Gastrocnemius medialis (tissue), 4 donors: ENCODE results near the gene CAMTA1. TPM values are rescaled to one million over a fixed set of nuclear protein-coding genes. Genes with fewer than 3 reads are reported as not detected.

Experiments
- ATAC-seq, 2 donors: fragments of 150-250 bp; one replicate each; pipeline ENCODE4 v1.9.1; 2016
- DNase-seq, 2 donors: peaks; one replicate each; pipeline ENCODE4 v3.0.0-alpha.2; 2019
- H3K27ac ChIP-seq, 4 donors: fragments of 200-600 bp; sonication (generic); 1 replicate in 1 of 4; 2 replicates in 3 of 4; pipeline ENCODE4 v1.5.1; 2016 to 2018; ENCODE audit warnings: mild to moderate bottlenecking in 2 of 4, moderate library complexity in 1 of 4
- H3K27me3 ChIP-seq, 3 donors: fragments of 200-600 bp; sonication (generic) in 2 of 3; 1 replicate in 1 of 3; 2 replicates in 2 of 3; pipeline versions ENCODE4 v1.5.1 to v1.6.0; 2016 to 2019; ENCODE audit warnings: mild to moderate bottlenecking in 1 of 3, moderate library complexity in 1 of 3
- H3K36me3 ChIP-seq, 2 donors: fragments of 200-600 bp; sonication (generic) in 1 of 2; one replicate each; pipeline ENCODE4 v1.5.1; 2017 to 2018
- H3K4me1 ChIP-seq, 2 donors: fragments of 200-600 bp; sonication (generic) in 1 of 2; one replicate each; pipeline ENCODE4 v1.5.1; 2016 to 2017; ENCODE audit warnings: mild to moderate bottlenecking in 2 of 2
- H3K4me3 ChIP-seq, 4 donors: fragments of 200-600 bp; sonication (generic) in 3 of 4; 1 replicate in 1 of 4; 2 replicates in 3 of 4; pipeline ENCODE4 v1.5.1; 2016 to 2019; ENCODE audit warnings: mild to moderate bottlenecking in 2 of 4
- H3K9me3 ChIP-seq, 3 donors: fragments of 200-600 bp; sonication (generic) in 2 of 3; 1 replicate in 1 of 3; 2 replicates in 2 of 3; pipeline ENCODE4 v1.5.1; 2016 to 2019
- CTCF ChIP-seq, 5 experiments: fragments of 450-650 bp in 3 of 5; fragments of 200-600 bp in 2 of 5; sonication (generic) in 2 of 5; IDR thresholded peaks in 4 of 5; conservative IDR thresholded peaks in 1 of 5; 1 replicate in 4 of 5; 2 replicates in 1 of 5; pipeline ENCODE4 v1.5.1; 2016 to 2019; ENCODE audit warnings: antibody characterized with exemption in 5 of 5, mild to moderate bottlenecking in 3 of 5, moderate library complexity in 3 of 5
- POLR2A ChIP-seq, 2 donors: fragments of 450-650 bp; IDR thresholded peaks; one replicate each; pipeline ENCODE4 v1.6.1; 2017; ENCODE audit warnings: antibody characterized with exemption in 2 of 2, mild to moderate bottlenecking in 2 of 2, moderate library complexity in 2 of 2
- in situ Hi-C, 4 donors: fragments of 200-750 bp; cut with MboI; loops; one replicate each; pipeline versions ENCODE4 v1.15.0 to v1.8.0; 2017; ENCODE audit warnings: low sequenced_read_pairs in 4 of 4
- intact Hi-C: fragments of 100-400 bp; cut with DNase I; formaldehyde crosslinking; loops from one replicate; pipeline ENCODE4 v1.15.1; 2023; ENCODE audit warnings: low total_unique reads
- total RNA-seq, 4 donors: library from RNA; depleted of rRNA; stranded (reverse); fragments of >200 nt; gene quantifications; one replicate each; pipeline versions ENCODE4 v1.1.0 to v1.2.3, GENCODE V29; 2016

CAMTA1 gene
- total RNA-seq, 4 donors from 2014 or later = 60.5 to 113 (median 70.4) TPM

GRCh38 chr1:7303554-7304317 is 518.5 kb downstream of the CAMTA1 start:
- no peak overlapping the region for H3K27ac ChIP-seq
- intact Hi-C loops = no loop called here
- H3K36me3 ChIP-seq = no peaks in the 10 kb centered on the region
- H3K4me1 ChIP-seq = peaks cover 0 to 22% of the 10 kb centered on the region in 2 donors
- no peaks in the 10 kb centered on the region for H3K9me3 ChIP-seq
- H3K4me3 ChIP-seq = no peak overlapping the region
- H3K27me3 ChIP-seq = no peaks in the 10 kb centered on the region
- DNase-seq (no peak), ATAC-seq (no peak)
- in situ Hi-C loops = no loop called here
- TF ChIP-seq CTCF (IDR thresholded peaks at IDR 0.05 in 4 of 5, conservative IDR thresholded peaks at IDR 0.05 in 1 of 5) = no peak
- no peak for TF ChIP-seq POLR2A (IDR thresholded peaks at IDR 0.05)

- no peak overlapping the region for H3K4me3 ChIP-seq
- DNase-seq = no peak
- H3K9me3 ChIP-seq = no peaks in the 10 kb centered on the region
- intact Hi-C loops (no loop called here), in situ Hi-C loops (no loop called here)
- no peaks in the 10 kb centered on the region for H3K36me3 ChIP-seq
- H3K4me1 ChIP-seq = no peaks in the 10 kb centered on the region
- no peaks in the 10 kb centered on the region for H3K27me3 ChIP-seq
- no peak for ATAC-seq
- no peak for TF ChIP-seq CTCF (IDR thresholded peaks at IDR 0.05 in 4 of 5, conservative IDR thresholded peaks at IDR 0.05 in 1 of 5)
- no peak for TF ChIP-seq POLR2A (IDR thresholded peaks at IDR 0.05)
- H3K27ac ChIP-seq = no peak overlapping the region
These were observed 527.9 kb downstream of the CAMTA1 start for GRCh38 chr1:7313081-7313546.

GRCh38 chr1:7313826-7314225 is 528.6 kb downstream of the CAMTA1 start:
- Histone ChIP-seq H3K36me3 (no peaks in the 10 kb centered on the region), H3K9me3 (no peaks in the 10 kb centered on the region), H3K27me3 (no peaks in the 10 kb centered on the region), H3K4me3 (no peak overlapping the region), H3K4me1 (no peaks in the 10 kb centered on the region), H3K27ac (no peak overlapping the region)
- TF ChIP-seq CTCF (IDR thresholded peaks at IDR 0.05 in 4 of 5, conservative IDR thresholded peaks at IDR 0.05 in 1 of 5) (no peak), POLR2A (IDR thresholded peaks at IDR 0.05) (no peak)
- in situ Hi-C loops (no loop called here), intact Hi-C loops (no loop called here)
- ATAC-seq = no peak
- DNase-seq = no peak

- TF ChIP-seq CTCF (IDR thresholded peaks at IDR 0.05 in 4 of 5, conservative IDR thresholded peaks at IDR 0.05 in 1 of 5) = no peak
- TF ChIP-seq POLR2A (IDR thresholded peaks at IDR 0.05) = no peak
- in situ Hi-C loops (no loop called here), intact Hi-C loops (no loop called here)
- no peak for ATAC-seq
- no peaks in the 10 kb centered on the region for H3K9me3 ChIP-seq
- H3K4me3 ChIP-seq = no peak overlapping the region
- no peaks in the 10 kb centered on the region for H3K27me3 ChIP-seq
- no peaks in the 10 kb centered on the region for H3K36me3 ChIP-seq
- H3K27ac ChIP-seq = no peak overlapping the region
- H3K4me1 ChIP-seq = no peaks in the 10 kb centered on the region
- no peak for DNase-seq
These were observed 530.1 kb downstream of the CAMTA1 start for GRCh38 chr1:7315316-7315715.
